HepG2 (cell line): ENCODE results near the gene RPUSD4. TPM values are rescaled to one million over a fixed set of nuclear protein-coding genes. Genes with fewer than 3 reads are reported as not detected.

ENCODE experiments used
- ARID3A ChIP-seq: IDR thresholded peaks from 2 replicates; pipeline ENCODE4 v1.6.1; 2012; ENCODE audit warnings: low read depth, low read length, improper control_type of control experiment
- DRAP1 ChIP-seq: IDR thresholded peaks from 2 replicates; pipeline ENCODE4 v1.6.1; 2016; ENCODE audit warnings: missing genetic modification reagents, missing compliant biosample characterization
- HIVEP1 ChIP-seq: sonication (generic); formaldehyde crosslinking; IDR thresholded peaks from 2 replicates; pipeline ENCODE4 v1.4.0; 2020; ENCODE audit warnings: mild to moderate bottlenecking, missing genetic modification reagents
- JUNB ChIP-seq: sonication (generic); formaldehyde crosslinking; IDR thresholded peaks from 2 replicates; pipeline ENCODE4 v1.8.0; 2022; ENCODE audit warnings: missing genetic modification reagents, mild to moderate bottlenecking, borderline replicate concordance
- NBN ChIP-seq: fragments of 450-650 bp; conservative IDR thresholded peaks from 2 replicates; pipeline ENCODE4 v1.6.1; 2017
- PAF1 ChIP-seq: IDR thresholded peaks from 2 replicates; pipeline ENCODE4 v1.6.1; 2016; ENCODE audit warnings: missing genetic modification reagents, missing compliant biosample characterization
- PHF5A ChIP-seq: IDR thresholded peaks from one replicate; pipeline ENCODE4 v1.6.1; 2018; ENCODE audit warnings: low read depth, missing genetic modification reagents; ENCODE audit not compliant: unreplicated experiment
- SIN3B ChIP-seq: fragments of 150-350 bp; IDR thresholded peaks from 2 replicates; pipeline ENCODE4 v1.6.1; 2014; ENCODE audit warnings: low read length
- SMAD3 ChIP-seq: sonication (generic); formaldehyde crosslinking; IDR thresholded peaks from 2 replicates; pipeline ENCODE4 v1.4.0; 2020; ENCODE audit warnings: missing genetic modification reagents
- TFDP1 ChIP-seq: IDR thresholded peaks from 2 replicates; pipeline ENCODE4 v1.6.1; 2016; ENCODE audit warnings: missing compliant biosample characterization, missing genetic modification reagents, borderline replicate concordance
- THAP9 ChIP-seq: sonication (generic); formaldehyde crosslinking; IDR thresholded peaks from 2 replicates; pipeline ENCODE4; 2020; ENCODE audit warnings: missing genetic modification reagents, mild to moderate bottlenecking, borderline replicate concordance
- ZBED4 ChIP-seq: sonication (generic); formaldehyde crosslinking; IDR thresholded peaks from 2 replicates; pipeline ENCODE4 v1.4.0; 2020; ENCODE audit warnings: missing genetic modification reagents, borderline replicate concordance
- ZFP90 ChIP-seq: sonication (generic); formaldehyde crosslinking; IDR thresholded peaks from 2 replicates; pipeline ENCODE4 v1.8.0; 2022; ENCODE audit warnings: missing genetic modification reagents, mild to moderate bottlenecking, inconsistent platforms, borderline replicate concordance
- ZFP91 ChIP-seq: sonication (generic); formaldehyde crosslinking; IDR thresholded peaks from 2 replicates; pipeline ENCODE4 v1.9.0; 2022; ENCODE audit warnings: missing genetic modification reagents, mild to moderate bottlenecking, borderline replicate concordance
- polyA plus RNA-seq, 8 experiments: library from polyadenylated mRNA; depleted of rRNA in 3 of 8; stranded (reverse) in 7 of 8; unstranded in 1 of 8; fragments of >200 nt; fragmentation: Illumina TruSeq in 4 of 8; extraction: Trizol in 4 of 8; gene quantifications; 2 replicates each; pipeline versions ENCODE4 v1.2.1 to v1.2.3, GENCODE V29; 2011 to 2016; ENCODE audit warnings: low read depth in 4 of 8, missing spikeins in 1 of 8, mixed read lengths in 1 of 8; ENCODE audit not compliant: insufficient read depth in 1 of 8
- total RNA-seq, 5 experiments: library from RNA; depleted of rRNA; stranded (reverse); fragments of >200 nt; fragmentation: Illumina TruSeq; extraction: Trizol; gene quantifications; 2 replicates each; pipeline ENCODE4 v1.2.3, GENCODE V29; 2016; ENCODE audit warnings: low read depth in 1 of 5

Gene RPUSD4
- total and polyA plus RNA-seq, 2 of the 13 experiments (the other 11 are each of a cell fraction or from before 2014, with no cell fraction given) = 45.0 to 52.9 TPM

- no peak for TF ChIP-seq ARID3A
- TF ChIP-seq HIVEP1 (CRISPR knock-in tag) = peak; percentile 82
- peak; percentile 85 for TF ChIP-seq TFDP1 (CRISPR knock-in tag)
- TF ChIP-seq SMAD3 (CRISPR knock-in tag) = no peak
- no peak for TF ChIP-seq SIN3B
- peak; percentile 42; the same call in 1 of the 2 replicates for TF ChIP-seq ZBED4 (CRISPR knock-in tag)
- TF ChIP-seq DRAP1 (CRISPR knock-in tag) = no peak
- 0 out of 2 replicates have a peak, but pooled peaks have one; percentile 63 for TF ChIP-seq THAP9 (CRISPR knock-in tag)
- peak; percentile 85; the same call in 1 of the 2 replicates for TF ChIP-seq ZFP91 (CRISPR knock-in tag)
- no peak for TF ChIP-seq PAF1 (CRISPR knock-in tag)
- no peak for TF ChIP-seq PHF5A (CRISPR knock-in tag)
- TF ChIP-seq ZFP90 (CRISPR knock-in tag) = 0 out of 2 replicates have a peak, but pooled peaks have one; percentile 29
- TF ChIP-seq NBN = no peak
- TF ChIP-seq JUNB = no peak
Measured at GRCh38 chr11:126186708-126187529, 24.5 kb downstream of the RPUSD4 start (continued).
